HuH-7.5 (cell line): ENCODE data around the gene SLC19A1.

Experiments
- DNase-seq: peaks from one replicate; pipeline ENCODE4 v3.0.0; 2011; ENCODE audit warnings: low spot score

SLC19A1 gene

DNA sequence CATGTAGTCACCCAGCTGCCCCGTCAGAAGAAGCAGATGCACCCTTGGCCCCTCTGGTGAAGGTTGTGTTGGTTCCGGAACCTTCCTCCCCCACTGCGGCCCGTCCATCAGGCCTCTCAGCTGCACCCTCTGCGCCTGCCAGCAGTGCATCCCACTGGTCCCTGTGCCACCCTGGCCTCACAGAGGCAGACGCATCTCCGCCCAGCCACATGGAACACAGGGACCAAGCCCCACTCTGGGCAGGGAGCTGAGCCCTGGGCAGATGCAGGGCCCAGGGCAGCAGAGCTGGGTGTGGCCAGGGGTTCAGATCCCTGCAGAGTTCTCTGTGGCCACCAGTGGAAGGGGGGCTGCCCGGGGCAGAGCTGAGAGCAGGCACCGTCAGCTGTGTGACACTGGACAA, 50.6 kb downstream of the SLC19A1 start:
- no peak for DNase-seq

DNA sequence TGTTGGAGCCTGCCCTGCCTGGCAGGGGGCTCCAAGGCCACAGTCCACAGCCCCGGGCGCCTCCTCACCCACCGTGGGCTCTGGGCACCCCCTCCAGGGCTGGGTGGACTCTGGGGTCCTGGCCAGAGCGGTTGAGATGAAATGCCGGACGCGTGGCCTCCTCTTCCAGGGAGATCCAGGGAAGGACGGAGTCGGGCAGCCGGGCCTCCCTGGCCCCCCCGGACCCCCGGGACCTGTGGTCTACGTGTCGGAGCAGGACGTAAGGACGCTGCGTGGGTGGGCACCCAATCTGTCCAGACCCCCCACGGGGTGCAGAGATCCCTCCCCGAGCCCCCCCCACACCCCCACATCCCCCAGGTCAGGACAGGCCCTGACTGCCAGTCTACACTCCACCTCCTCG, 51.2 kb downstream of the SLC19A1 start:
- DNase-seq = no peak

DNA sequence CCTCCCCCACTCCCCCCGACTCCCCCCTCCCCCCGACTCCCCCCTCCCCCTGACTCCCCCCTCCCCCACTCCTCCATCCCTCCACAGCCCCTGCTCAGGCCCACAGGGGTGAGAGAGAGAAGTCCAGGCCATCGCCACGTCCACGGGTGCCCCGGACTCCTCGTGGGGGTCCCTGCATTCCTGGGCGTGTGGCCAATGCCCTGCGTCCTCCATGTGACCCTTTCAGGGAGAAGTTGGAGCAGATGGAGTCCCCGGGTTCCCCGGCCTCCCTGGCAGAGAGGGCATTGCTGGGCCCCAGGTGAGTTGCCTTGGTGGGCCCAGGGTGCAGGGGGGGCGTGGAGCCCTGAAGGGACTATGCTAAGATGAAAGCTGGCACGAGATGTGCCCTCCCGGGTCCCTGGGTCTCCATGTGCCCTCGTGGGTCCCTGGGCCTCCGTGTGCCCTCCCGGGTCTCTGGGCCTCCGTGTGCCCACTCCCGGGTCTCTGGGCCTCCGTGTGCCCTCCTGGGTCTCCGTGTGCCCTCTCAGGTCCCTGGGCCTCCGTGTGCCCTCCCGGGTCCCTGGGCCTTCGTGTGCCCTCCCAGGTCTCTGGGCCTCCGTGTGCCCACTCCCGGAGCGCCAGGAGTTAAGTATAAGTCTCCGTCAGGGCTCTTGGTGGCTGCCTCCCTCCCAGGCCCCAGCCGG, 52.0 kb downstream of the SLC19A1 start:
- DNase-seq = no peak

DNA sequence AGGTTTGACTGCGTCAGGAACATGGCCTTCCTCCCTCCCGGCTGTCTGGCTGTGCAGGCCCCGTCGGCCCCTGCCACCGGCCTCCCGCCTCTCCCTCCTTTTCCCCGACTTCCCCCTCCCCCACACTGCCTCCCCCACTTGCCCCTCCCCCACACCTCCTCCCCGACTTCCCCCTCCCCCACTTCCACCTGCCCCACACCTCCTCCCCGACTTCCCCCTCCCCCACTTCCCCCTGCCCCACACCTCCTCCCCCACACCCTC, 52.6 kb downstream of the SLC19A1 start:
- no peak for DNase-seq

DNA sequence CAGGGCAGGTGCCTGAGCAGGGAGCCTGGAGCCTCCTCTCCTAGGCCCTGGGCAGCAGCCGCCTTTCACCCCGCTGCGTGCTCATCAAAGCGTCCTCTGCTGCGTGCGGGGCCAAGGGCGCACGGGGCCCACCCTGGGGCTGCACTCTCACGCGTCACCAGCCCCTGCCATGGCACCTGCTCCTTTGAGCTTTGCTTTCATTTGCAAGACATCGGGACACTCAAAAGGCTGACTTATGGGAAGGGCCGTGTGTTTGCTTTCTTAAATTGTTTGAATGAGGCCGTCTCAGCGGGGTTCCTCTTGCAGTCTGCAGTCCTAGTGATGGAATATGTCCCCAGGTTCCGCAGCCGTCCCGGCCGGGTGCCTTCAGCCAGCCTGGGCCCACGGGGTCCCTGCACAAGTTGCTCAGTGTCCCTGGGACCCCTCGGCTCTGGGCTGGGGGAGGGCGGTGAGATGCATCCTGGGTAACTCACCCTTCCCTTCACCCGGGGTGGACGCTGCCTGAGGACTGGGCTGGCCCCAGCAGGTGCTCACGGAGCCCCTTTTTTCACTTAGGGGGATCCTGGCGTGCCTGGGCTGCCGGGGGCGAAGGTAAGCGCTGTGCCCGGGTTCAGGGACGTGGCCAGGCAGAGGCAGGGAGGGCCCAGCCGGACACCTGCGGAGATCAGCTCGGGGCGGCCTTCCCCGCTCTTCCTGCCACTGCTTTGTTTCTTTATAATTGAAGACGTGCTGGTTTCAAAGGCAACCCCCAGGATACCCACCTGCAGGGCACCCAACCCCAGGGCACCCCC, 53.1 kb downstream of the SLC19A1 start:
- no peak for DNase-seq

DNA sequence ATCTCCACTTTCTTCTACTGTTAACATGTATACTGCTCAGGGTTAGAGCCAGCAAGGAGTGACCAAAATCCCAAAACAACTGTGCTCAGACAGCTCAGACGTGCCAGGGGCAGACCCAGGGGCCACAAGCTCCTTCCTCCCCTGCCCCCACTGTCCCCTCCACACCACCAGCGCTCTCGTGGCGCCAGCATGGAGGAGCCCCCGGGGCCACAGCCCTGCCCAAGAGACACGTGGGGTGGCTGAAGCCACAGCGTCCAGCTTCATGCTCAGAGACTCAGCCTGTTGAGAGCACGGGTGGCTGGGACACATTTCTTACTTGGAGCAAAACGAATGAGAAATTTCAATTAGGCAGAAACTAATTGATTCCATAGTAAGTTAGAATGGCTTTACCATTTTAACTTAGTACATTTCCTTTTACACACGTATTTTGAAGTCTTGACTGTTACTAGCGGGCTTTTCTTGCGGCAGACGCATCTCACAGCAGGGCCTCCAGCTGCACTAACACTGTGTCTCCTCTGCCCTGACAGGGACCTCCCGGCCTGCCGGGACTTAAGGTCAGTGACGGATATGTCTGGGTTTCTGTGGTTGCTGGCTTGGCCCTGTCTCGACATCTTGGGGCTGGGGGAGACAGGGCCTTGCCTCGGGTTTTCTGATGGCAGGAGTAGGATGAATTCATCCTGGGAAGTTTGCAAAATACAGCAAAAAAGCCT, 54.2 kb downstream of the SLC19A1 start:
- DNase-seq = no peak

DNA sequence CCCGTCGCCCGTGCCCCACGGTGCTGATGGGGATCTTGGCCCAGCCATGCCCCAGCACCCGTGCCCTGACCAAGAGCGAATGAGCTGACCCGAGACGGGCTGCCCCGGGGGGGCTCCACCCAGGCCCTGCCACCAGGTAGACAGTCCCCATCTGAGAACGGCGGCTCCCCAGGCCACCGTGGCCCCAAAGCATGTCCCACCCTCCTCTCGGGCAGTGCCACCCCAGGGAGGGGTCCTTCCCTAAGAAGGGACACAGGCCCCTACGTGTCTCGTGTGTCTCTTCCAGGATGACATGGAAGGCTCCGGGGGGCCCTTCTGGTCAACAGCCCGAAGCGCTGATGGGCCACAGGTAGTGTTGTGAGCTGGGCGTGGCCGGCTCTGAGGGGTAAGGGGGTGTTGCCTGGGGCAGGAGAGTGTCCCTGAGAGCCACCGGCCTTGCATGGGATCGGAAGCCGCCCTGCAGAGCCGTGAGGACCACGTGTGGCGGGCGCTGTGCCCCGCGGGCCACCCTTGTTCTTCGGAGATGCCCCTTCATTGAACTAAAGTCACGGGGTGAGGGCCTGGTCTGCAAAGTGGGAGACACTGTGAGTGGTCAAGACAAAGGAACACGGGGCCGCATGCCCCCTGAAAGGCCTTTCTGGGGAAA, 55.0 kb downstream of the SLC19A1 start:
- DNase-seq = no peak

DNA sequence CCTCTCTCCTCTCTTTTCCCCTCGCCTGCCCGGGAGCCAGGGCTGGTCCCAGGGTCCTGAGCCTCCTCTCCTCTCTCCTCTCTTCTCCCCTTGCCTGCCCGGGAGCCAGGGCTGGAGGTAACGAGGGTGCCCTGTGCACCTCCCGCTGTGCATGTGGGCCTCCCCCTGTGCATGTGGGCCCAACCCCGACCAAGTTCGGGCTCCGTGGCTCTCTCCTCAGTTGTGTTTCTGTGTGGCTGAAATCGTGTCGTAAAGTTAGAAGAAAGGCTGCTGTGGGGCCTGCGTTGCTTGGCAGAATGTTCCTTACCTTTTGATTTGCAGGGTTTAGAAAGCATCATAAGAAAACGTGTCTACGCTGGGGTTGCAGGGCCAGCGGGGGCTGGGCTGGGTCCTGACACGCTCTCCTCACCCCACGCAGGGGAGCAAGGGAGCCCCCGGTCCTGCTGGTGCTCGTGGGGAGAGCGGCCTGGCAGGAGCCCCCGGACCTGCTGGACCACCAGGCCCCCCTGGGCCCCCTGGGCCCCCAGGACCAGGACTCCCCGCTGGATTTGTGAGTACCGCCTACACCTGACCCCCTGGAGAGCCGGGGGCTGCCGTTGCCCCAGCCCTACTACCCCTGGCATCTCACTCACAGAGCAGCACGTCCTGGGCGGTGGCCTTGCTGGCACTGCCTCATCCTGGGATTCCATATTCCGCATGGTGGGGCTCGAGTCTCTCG, 55.6 kb downstream of the SLC19A1 start:
- DNase-seq = no peak

DNA sequence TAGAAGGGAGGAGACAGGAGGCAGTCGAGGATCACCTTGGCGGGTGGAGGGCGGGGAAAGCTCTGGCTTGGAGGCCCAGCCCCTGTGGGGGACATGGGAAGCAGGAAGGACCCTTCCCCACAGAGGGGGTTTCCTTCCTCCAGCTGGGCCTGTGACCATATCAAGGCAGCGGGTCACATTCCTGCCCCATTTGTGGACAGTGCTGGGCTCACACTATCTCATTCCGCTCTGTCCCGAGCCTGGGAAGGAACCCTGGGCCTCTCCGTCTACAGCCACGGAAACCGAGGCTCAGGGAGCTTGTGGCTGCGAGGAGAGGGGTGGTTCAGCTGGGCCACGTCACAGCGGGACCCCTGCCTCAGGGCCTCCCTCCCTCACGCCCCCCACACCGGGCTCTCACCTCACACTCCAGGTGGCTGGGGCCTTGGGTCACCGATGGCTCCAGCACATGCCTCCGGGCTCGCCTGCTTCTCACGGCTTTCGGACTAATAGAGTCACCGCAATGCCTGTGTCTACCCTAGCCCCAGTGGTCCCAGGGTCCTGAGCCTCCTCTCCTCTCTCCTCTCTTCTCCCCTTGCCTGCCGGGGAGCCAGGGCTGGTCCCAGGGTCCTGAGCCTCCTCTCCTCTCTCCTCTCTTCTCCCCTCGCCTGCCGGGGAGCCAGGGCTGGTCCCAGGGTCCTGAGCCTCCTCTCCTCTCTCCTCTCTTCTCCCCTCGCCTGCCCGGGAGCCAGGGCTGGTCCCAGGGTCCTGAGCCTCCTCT, 56.4 kb downstream of the SLC19A1 start:
- no peak for DNase-seq

DNA sequence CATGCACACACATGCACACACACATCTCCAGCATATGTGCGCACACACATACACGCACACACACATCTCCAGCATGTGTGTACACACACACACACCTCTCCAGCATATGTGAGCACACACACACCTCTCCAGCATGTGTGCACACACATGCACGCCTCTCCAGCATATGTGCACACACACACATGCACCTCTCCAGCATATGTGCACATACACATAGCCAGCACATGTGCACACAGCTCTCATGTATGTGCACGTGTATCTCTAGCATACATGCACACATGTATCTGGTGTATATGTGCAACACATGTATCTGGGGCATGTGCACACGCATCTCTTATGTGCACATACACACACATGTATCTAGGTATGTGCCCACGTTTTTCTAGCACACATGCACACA, 57.9 kb downstream of the SLC19A1 start:
- DNase-seq = no peak

DNA sequence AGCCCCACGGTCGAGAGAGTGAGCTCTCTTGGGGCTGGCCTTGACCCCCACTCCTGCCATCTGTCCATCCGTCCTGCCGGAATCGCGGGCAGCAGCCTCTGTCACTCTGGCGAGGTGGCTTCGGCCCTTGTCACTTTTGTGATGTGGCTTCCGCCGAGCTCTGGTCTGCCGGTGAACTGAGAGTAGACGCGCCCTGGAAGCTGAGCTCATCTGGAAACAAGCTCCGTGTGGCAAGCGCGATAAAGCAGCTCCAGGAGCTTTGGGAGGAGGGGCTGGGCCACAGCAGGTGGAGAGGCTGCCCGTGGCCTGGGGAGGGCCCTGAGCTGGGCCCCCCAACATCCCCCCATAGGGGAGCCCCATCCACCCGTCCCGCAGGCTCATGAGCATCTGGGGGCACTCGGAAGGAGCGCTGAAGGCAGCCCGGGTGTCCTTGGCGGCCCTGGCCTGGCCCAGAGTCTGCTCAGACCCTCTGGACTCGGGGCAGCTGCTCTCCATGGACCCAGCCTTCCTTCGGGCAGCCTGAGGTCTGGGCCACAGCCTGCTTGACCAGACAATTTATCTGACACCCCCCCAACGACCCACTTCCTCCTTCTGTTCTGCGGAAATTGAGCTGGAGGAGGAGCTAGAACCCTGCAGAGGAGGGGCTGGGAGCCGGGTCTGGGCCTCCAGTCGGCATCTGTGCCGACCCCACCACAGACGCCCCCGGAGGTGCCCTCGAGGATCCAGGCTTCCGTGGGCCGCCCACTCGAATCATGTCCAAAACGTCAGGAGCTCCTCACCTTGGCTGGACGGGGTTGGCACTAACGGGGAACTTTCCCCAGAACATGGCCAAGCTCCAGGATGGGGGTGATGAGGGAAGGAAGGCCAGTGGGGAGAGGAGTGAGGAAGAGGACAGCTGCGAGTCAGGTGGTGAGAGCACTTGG, 59.1 kb downstream of the SLC19A1 start:
- DNase-seq = no peak

DNA sequence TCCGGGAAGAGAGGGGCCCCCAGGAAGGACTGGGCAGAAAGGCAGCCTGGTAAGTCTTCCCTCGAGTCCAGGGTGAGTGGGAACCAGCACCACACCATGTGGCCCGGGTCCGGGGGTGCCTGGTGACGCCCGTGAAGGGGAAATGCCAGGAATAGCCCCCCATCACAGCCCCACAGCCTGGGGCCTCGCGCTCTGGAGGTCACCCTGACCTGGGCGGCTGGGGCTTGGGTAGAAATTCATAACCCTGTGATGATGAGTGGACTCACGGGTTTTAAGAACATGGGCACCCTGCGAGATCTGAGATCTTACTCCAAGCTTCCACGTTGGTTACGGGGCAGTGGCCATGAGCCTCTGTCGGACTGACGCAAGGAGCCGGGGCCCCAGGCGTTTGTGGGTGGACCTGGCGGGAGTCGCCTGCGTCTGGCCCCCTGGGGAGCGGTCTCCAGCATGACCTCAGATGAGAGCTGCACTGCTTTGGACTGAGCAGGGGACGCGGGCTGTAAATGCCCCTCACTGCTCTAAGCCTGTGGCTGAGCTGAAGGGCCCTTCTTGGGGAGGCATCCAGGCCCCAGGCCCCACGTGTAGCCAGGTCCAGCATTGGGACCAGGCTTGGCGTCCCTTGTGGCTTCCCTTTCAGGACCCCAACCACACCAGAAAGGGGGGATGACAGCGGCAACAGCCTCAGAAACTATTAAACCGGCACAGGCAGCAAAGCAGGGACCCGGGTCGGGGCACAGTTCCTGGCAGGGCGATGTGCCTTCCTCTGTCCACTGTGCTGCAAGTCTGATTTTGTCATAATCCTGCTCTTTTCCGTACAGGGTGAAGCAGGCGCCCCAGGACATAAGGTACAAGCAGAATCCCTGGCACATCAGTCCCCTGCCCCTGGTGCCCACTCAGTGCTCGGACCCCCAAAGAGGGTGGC, 60.0 kb downstream of the SLC19A1 start:
- no peak for DNase-seq

DNA sequence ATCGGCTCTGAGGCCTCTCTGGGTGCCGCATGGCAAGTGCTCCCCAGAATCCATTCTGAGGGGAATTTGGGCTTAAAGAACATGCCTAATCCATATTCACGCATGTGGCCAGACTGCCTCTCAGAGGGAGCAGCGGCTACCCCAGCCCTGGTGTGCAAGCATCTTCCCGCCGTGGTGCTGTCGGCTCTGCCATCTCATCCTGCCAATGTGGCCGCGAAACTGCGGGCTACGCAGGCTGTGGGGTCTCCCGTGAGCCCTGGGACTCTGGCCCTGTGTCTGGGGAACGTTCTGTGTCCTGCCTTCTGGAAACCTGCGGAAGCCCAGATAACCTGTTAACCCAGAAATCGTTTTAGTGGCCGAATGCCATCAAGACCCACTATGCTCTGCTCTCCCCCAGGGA, 60.7 kb downstream of the SLC19A1 start:
- no peak for DNase-seq

DNA sequence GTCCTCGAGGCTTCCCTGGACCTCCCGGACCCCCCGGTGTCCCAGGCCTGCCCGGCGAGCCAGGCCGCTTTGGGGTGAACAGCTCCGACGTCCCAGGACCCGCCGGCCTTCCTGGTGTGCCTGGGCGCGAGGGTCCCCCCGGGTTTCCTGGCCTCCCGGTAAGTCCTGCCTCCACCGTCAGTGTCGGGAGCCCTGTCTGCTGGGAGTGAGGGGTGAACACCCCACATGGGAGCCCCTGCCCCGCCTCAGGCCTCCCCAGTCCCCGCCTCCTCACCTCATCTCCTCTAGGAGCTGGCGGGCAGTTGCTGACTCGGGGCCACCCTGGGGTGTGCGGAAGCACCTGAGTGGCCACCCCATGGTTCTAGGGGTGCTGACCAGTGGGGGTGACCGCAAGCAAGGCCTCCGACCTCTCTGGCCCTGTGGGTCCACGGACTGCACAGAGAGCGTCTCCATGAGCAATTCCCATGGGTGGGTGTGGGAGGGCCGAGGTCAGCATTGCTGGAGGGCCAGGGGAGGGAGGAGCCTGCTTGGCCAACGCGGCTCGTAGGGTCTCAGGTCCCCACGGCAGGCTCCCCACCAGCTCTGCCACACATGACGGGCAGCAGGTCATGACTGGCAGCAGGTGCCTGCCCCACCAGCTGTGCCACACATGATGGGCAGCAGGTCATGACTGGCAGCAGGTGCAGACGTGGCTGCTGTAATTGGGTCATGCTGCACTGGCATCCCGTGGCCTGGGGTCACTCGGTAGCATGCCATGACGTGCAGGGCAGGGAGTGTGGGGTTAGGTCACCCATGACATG, 61.3 kb downstream of the SLC19A1 start:
- DNase-seq = no peak

DNA sequence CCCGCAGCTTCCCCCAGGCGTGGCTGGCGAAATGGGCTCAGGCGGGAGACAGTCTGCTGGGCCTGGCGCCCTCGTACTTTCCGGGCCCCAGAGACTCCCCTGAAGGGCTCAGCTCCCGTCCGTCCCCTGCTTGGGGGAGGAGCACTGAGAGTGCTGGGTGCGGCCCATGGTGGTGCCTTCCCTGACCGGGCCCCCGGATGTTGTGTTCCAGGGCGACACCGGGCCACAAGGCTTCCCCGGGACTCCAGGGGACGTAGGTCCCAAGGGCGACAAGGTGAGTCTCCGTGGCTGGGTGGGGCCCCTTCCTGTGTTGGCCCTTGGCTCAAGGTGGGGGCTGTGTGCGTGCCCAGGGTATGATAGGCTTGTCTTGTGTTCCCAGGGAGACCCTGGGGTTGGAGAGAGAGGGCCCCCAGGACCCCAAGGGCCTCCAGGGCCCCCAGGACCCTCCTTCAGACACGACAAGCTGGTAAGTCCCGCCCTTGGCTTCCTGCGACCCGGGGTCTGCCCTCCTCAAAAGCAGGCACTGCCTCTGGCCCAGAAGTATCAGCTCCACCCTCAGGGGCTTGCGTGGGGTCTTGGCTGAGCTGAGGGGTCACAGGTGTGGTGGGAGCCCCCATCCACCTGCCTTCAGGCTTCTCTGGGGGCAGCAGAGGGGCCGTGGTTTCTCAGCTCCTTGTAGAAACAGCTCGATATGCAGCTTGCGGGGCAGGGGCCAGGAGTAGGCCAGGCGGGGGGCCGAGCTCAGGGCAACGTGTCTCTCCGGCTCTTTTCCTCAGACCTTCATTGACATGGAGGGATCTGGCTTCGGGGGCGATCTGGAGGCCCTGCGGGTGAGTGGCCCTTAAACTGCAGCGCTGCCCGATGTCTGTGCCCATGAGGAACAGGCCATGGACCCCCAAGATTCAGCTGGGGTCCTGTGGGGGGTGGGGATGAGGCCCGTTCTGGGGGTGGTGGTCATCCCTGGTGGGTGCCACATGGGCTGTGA, 62.3 kb downstream of the SLC19A1 start:
- DNase-seq = no peak

DNA sequence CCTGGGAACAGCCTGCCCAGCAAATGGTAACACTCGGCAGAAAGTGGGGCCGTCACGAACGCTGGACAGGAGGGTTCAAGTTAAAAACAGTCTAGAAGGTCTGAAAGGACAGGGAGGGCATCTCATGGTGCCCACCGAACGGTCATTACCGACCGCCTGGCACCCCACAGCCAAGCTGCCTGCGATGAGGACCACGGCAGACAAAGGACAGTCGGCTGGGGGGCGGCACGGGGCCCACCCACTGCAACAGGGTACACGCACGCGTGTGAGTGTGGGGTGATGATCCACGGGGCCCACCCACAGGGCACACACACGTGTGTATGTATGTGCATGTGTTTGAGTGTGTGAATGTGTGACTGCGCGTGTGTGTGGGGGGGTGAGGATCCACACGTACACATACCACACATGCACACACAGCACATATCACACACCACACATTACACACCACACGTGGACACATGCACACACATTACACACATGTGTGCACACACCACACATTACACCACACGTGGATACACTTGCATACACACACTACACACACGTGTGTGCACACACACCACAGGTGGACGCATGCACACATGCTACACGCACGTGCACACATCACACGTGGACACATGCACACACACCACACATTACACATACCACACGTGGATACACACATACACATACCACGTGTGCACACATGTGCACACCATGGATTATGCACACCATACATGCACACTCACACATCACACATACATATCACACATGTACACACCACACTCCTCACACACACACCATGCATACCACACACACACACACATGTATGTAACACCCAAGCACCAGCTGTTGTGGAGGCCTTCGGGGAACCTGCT, 63.2 kb downstream of the SLC19A1 start:
- DNase-seq = no peak
